GM12865 (cell line): ENCODE data around the gene EEPD1.

Experiments used
- DNase-seq: peaks from one replicate; pipeline ENCODE4 v3.0.0; 2010; ENCODE audit warnings: low read depth
- H3K4me3 ChIP-seq: 2 replicates; pipeline ENCODE4 v1.5.1; 2011; ENCODE audit warnings: mild to moderate bottlenecking, low read depth, low read length, control low read depth
- TF ChIP-seq, protein P1 (sequence below): IDR thresholded peaks from 2 replicates; pipeline ENCODE4 v1.5.1; 2011; ENCODE audit warnings: low read length, control low read depth, low read depth, inconsistent platforms; ENCODE audit not compliant: insufficient read depth; ENCODE audit errors: missing control alignments

EEPD1 gene

DNA sequence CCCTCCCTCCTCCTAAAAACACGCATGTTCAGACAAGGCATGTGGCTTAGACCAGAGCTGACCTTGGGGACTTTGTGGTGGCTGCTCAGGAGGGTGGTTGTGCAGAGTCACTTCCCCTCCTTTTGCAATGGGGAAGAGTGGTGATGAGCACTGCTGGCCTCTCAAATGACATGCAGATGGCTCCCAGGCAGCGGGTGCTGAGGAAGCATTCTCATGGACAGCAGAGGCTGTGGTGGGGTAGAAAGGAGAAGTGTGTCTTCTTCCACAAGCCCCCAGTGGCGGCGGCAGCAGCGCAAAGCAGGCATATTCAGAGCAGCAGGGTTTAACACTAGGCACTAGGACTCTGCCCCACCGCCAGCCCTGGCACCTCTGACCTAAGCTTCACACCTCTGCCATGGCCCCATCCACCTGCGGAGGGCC lies 130.7 kb downstream of the EEPD1 start:
- no peak overlapping the region for H3K4me3 ChIP-seq
- DNase-seq: peak; percentile 76
- TF ChIP-seq, protein P1, sequence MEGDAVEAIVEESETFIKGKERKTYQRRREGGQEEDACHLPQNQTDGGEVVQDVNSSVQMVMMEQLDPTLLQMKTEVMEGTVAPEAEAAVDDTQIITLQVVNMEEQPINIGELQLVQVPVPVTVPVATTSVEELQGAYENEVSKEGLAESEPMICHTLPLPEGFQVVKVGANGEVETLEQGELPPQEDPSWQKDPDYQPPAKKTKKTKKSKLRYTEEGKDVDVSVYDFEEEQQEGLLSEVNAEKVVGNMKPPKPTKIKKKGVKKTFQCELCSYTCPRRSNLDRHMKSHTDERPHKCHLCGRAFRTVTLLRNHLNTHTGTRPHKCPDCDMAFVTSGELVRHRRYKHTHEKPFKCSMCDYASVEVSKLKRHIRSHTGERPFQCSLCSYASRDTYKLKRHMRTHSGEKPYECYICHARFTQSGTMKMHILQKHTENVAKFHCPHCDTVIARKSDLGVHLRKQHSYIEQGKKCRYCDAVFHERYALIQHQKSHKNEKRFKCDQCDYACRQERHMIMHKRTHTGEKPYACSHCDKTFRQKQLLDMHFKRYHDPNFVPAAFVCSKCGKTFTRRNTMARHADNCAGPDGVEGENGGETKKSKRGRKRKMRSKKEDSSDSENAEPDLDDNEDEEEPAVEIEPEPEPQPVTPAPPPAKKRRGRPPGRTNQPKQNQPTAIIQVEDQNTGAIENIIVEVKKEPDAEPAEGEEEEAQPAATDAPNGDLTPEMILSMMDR: no peak

GRCh38 chr7:36284456-36285090 lies 131.5 kb downstream of the EEPD1 start:
- no peak for DNase-seq
- TF ChIP-seq, protein P1: no peak
- no peak overlapping the region for H3K4me3 ChIP-seq

DNA sequence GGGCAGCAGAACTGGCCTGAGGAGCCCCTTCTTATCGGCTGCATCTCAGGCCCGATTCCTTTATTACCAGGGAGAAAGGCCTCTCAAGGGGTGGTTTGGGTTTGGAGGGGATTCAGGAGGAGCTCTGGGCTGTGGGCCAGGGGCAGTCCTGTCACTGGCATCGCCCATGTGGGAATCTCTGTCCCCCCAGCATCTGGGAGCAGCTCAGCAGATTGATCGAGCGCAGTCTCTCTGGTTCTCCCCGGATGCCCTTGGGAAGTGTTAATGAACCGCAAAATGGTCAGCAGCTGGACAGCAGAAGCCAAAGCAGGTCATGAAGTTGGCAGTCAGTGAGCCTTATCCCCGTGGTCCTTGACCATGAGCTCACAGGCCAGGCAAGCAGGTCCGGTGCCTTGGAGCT lies 132.2 kb downstream of the EEPD1 start:
- DNase-seq: no peak
- TF ChIP-seq, protein P1: no peak
- no peak overlapping the region for H3K4me3 ChIP-seq

DNA sequence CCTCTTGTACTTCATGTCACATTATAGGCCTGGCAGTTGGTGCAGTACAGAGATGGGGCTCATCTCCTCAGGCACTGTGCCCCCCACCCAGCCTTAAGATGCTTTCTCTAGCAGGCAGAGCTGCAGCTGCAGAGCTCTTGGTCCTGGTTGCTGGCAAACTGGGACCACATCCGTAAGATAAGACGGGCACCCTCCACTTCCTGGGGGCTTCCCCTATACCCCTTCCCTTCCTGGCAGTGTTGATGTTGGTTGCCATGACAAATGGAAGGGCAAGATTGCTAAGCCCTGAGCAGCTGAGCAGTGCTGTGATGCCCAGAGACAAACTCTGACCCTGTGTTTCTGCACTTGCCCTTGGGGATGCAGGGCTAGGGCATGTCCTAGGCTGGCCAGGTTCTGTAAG lies 133.2 kb downstream of the EEPD1 start:
- DNase-seq: peak; percentile 46
- TF ChIP-seq, protein P1: no peak
- no peak overlapping the region for H3K4me3 ChIP-seq

GRCh38 chr7:36286688-36287087 lies 133.6 kb downstream of the EEPD1 start:
- H3K4me3 ChIP-seq: no peak overlapping the region
- TF ChIP-seq, protein P1: no peak
- no peak for DNase-seq

- peak; percentile 62 for DNase-seq
- TF ChIP-seq, protein P1: no peak
- no peak overlapping the region for H3K4me3 ChIP-seq
These were observed 134.6 kb downstream of the EEPD1 start for GRCh38 chr7:36287371-36288241.
